Left ventricle myocardium inferior (tissue), 1 donor: ENCODE measurements around the gene MACROD2. TPM values are rescaled to one million over a fixed set of nuclear protein-coding genes. Genes with fewer than 3 reads are reported as not detected.

Experiments used
- DNase-seq: peaks from one replicate; pipeline ENCODE4 v3.0.0-alpha.2; 2020
- H3K27ac ChIP-seq: fragments of 200-600 bp; replicated peaks from 2 replicates; pipeline ENCODE4 v1.8.0; 2021
- H3K27me3 ChIP-seq: fragments of 200-600 bp; 2 replicates; pipeline ENCODE4 v1.8.0; 2021; ENCODE audit warnings: low read depth
- H3K36me3 ChIP-seq: fragments of 200-600 bp; 2 replicates; pipeline ENCODE4 v1.8.0; 2021
- H3K4me1 ChIP-seq: fragments of 200-600 bp; 2 replicates; pipeline ENCODE4 v1.8.0; 2021
- H3K4me3 ChIP-seq: fragments of 200-600 bp; 2 replicates; pipeline ENCODE4 v1.8.0; 2021; ENCODE audit warnings: mild to moderate bottlenecking, moderate library complexity
- H3K9me3 ChIP-seq: fragments of 200-600 bp; replicated peaks from 2 replicates; pipeline ENCODE4 v1.8.0; 2021
- intact Hi-C: fragments of 100-400 bp; cut with micrococcal nuclease; formaldehyde crosslinking; loops from one replicate; pipeline ENCODE4 v1.11.0; 2022
- total RNA-seq: library from RNA; stranded (reverse); fragmentation: NEBNext Ultra II Directional; extraction: Animal tissue kit (Norgen Biotek cat#: 25700); gene quantifications from one replicate; pipeline ENCODE4 v1.2.1, GENCODE V29; 2021
- TF ChIP-seq, protein P1 (sequence below): fragments of 200-600 bp; IDR thresholded peaks from 2 replicates; pipeline ENCODE4 v1.8.0; 2021; ENCODE audit warnings: antibody characterized with exemption, mild to moderate bottlenecking, borderline replicate concordance
- donor health status: DM: no; HTN: yes; CAD: no; lungs with severe emphysema.

Gene MACROD2
- total RNA-seq, 1 donor from 2014 or later, result 3.6 TPM

DNA sequence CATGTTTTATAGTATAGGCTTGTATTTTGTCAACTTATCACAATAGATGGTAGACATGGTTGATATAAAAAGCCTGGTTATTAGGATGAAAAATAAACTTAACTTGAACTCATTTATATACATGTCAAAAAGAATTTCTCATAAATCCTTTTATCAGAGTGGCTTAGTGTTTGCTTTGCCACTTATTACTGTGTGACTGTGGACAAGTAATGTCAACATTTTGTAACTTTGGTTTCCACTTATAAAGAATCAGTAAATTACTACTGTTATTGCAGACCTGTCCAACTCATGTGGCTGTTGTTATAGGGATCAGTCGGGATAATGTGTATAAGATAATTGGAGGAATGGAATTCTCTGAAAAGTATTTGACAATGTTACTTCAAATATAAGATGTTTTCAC, 1236.9 kb downstream of the MACROD2 start:
- TF ChIP-seq, protein P1, sequence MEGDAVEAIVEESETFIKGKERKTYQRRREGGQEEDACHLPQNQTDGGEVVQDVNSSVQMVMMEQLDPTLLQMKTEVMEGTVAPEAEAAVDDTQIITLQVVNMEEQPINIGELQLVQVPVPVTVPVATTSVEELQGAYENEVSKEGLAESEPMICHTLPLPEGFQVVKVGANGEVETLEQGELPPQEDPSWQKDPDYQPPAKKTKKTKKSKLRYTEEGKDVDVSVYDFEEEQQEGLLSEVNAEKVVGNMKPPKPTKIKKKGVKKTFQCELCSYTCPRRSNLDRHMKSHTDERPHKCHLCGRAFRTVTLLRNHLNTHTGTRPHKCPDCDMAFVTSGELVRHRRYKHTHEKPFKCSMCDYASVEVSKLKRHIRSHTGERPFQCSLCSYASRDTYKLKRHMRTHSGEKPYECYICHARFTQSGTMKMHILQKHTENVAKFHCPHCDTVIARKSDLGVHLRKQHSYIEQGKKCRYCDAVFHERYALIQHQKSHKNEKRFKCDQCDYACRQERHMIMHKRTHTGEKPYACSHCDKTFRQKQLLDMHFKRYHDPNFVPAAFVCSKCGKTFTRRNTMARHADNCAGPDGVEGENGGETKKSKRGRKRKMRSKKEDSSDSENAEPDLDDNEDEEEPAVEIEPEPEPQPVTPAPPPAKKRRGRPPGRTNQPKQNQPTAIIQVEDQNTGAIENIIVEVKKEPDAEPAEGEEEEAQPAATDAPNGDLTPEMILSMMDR, result no peak
- H3K27ac ChIP-seq, result no peak overlapping the region
- no peak for DNase-seq
- intact Hi-C loops, result no loop called here
- no peaks in the 10 kb centered on the region for H3K4me1 ChIP-seq
- H3K9me3 ChIP-seq, result no peaks in the 10 kb centered on the region
- H3K4me3 ChIP-seq, result no peak overlapping the region
- no peaks in the 10 kb centered on the region for H3K27me3 ChIP-seq
- H3K36me3 ChIP-seq, result no peaks in the 10 kb centered on the region

DNA sequence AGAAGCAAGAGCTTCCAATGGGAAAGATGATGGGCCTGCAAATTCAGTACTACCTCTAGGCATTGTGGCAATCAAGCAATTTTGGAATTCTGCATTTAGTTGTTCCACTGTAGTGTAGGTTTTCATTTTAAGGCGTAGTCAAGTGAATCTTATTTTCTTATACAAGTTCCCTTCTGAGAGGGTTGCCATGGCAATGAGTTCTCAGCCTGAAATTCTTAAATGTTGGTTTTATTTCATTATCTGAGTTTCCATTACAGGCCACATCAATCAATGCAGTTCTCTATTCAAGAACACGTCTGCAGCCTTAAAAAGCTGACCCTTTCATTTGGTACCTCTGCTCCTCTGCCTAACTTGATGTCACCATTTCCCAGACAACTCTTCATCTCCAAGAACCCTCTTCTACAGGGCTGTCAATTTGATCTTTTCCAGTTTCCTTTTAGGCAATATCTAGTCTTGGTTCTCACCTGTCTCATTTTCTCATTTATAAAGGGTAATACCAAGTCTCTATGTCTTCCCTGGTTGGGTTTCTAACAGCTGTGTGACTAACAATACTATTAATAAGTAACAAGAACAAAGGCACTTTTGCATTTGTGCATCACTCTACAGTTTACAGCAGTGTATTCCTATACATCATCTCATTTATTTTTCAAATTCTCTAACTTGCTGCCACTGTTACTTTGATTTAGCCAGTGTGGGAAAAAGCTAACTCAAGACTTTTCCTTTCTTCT, 1240.3 kb downstream of the MACROD2 start:
- TF ChIP-seq, protein P1, result no peak
- intact Hi-C loops, result no loop called here
- no peaks in the 10 kb centered on the region for H3K36me3 ChIP-seq
- no peaks in the 10 kb centered on the region for H3K4me1 ChIP-seq
- H3K27ac ChIP-seq, result no peak overlapping the region
- DNase-seq, result no peak
- H3K4me3 ChIP-seq, result no peak overlapping the region
- H3K9me3 ChIP-seq, result no peaks in the 10 kb centered on the region
- no peaks in the 10 kb centered on the region for H3K27me3 ChIP-seq

DNA sequence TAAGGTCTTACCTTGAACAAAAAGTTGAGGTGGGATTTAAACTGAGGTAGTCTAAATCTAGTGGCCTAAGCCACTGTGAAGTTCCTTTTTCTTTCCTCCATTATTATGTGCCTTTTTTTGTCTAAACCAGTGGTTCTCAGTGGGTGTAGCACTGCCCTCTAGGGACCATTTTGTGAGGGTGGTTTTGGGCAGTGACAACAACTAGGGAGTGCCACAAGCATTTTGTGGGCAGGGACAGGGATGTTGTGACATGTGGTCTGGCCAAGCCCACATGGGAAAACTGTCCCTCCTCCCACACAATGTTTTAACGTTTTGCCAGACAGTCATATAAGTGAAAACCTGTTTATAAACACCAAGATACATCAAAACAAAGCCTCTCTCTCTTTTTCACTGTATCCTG, 1241.5 kb downstream of the MACROD2 start:
- Histone ChIP-seq H3K4me1 (no peaks in the 10 kb centered on the region), H3K4me3 (no peak overlapping the region), H3K27ac (no peak overlapping the region), H3K9me3 (no peaks in the 10 kb centered on the region), H3K27me3 (no peaks in the 10 kb centered on the region), H3K36me3 (no peaks in the 10 kb centered on the region)
- TF ChIP-seq, protein P1, result peak; percentile 34
- intact Hi-C loops, result no loop called here
- DNase-seq, result no peak

DNA sequence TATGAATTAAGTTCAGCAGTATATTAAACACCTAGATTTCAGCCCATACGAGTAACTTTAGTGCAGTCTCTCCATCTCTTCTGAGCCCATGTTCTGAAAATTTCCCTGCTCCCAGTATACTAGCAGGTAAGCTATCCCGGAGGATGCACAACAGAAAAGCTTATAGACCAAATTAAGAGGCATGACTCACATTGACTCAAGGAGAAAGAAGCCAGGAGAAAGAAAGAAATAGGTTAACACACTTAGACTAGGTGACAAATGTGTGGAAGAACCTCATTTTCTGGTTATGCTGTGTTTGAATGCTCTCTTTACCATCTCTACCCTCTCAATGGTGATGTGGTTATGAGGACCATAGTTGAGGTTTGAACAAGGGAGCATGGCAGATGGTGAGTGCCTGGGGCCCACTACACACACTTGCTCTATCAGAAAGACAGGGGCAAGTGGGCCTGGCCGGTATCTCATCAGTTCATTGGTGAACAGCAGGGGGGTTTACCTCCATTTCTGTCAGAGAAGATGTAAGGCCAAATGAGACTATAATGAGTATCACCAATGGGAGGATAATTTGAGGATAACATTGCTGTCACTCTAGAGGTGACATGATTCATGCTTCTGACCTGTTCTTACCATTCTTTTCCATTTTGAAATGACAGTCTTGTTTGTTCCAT, 1244.4 kb downstream of the MACROD2 start:
- intact Hi-C loops, result no loop called here
- TF ChIP-seq, protein P1, result no peak
- no peaks in the 10 kb centered on the region for H3K9me3 ChIP-seq

DNA sequence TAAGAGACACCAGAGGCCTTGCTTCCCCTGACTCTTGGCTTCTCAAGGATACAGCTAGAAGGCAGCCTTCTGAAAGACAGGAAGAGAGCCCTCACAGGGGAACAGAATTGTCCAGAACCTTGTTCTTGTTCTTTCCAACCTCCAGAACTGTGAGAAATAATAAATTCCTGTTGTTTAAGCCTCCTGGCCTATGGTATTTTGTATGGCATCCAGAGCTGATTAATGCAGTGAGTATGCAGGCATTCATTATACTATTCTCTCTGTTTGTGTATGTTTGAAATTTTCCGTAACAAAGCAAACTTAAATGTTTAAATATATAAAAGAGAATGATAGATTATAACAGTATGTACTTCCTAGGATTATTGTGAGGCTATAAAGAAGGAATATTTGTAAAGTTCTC, 1245.5 kb downstream of the MACROD2 start:
- Histone ChIP-seq H3K36me3 (no peaks in the 10 kb centered on the region), H3K4me1 (no peaks in the 10 kb centered on the region), H3K4me3 (no peak overlapping the region), H3K27ac (no peak overlapping the region), H3K9me3 (no peaks in the 10 kb centered on the region), H3K27me3 (no peaks in the 10 kb centered on the region)
- TF ChIP-seq, protein P1, result no peak
- no peak for DNase-seq
- intact Hi-C loops, result no loop called here

More for the DNA sequence above, 1244.4 kb downstream of the MACROD2 start:
- H3K27ac ChIP-seq, result no peak overlapping the region
- no peaks in the 10 kb centered on the region for H3K27me3 ChIP-seq
- DNase-seq, result no peak
- no peak overlapping the region for H3K4me3 ChIP-seq
- no peaks in the 10 kb centered on the region for H3K36me3 ChIP-seq
- no peaks in the 10 kb centered on the region for H3K4me1 ChIP-seq
